NB4 (cell line): ENCODE results near the gene CD44.

Source experiments
- POLR2A ChIP-seq: IDR thresholded peaks from 2 replicates; pipeline ENCODE4 v1.6.1; 2011; ENCODE audit warnings: mild to moderate bottlenecking; ENCODE audit not compliant: insufficient read length; ENCODE audit errors: extremely low read depth
- TF ChIP-seq, protein P1 (sequence below): IDR thresholded peaks from one replicate; pipeline ENCODE4 v1.5.1; 2012; ENCODE audit warnings: low read depth, low read length

- TF ChIP-seq, protein P1, sequence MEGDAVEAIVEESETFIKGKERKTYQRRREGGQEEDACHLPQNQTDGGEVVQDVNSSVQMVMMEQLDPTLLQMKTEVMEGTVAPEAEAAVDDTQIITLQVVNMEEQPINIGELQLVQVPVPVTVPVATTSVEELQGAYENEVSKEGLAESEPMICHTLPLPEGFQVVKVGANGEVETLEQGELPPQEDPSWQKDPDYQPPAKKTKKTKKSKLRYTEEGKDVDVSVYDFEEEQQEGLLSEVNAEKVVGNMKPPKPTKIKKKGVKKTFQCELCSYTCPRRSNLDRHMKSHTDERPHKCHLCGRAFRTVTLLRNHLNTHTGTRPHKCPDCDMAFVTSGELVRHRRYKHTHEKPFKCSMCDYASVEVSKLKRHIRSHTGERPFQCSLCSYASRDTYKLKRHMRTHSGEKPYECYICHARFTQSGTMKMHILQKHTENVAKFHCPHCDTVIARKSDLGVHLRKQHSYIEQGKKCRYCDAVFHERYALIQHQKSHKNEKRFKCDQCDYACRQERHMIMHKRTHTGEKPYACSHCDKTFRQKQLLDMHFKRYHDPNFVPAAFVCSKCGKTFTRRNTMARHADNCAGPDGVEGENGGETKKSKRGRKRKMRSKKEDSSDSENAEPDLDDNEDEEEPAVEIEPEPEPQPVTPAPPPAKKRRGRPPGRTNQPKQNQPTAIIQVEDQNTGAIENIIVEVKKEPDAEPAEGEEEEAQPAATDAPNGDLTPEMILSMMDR, result no peak
- no peak for TF ChIP-seq POLR2A
These were observed 73.0 kb downstream of the CD44 start for GRCh38 chr11:35211952-35212351.
